HEK293T (cell line): ENCODE results near the gene U2AF2.

Experiments used
- ARNT ChIP-seq: fragments of 450-650 bp; IDR thresholded peaks from 2 replicates; pipeline ENCODE4 v1.6.1; 2017; ENCODE audit warnings: mild to moderate bottlenecking
- BHLHE40 ChIP-seq: fragments of 450-650 bp; IDR thresholded peaks from 2 replicates; pipeline ENCODE4 v1.6.1; 2016; ENCODE audit warnings: mild to moderate bottlenecking, moderate library complexity, borderline replicate concordance
- ELF4 ChIP-seq: fragments of 450-650 bp; IDR thresholded peaks from 2 replicates; pipeline ENCODE4 v1.6.1; 2017; ENCODE audit warnings: antibody characterized with exemption
- FOXA1 ChIP-seq: fragments of 450-650 bp; IDR thresholded peaks from 2 replicates; pipeline ENCODE4 v1.6.1; 2016; ENCODE audit warnings: mild to moderate bottlenecking
- FOXK2 ChIP-seq: fragments of 450-650 bp; IDR thresholded peaks from 2 replicates; pipeline ENCODE4 v1.6.1; 2016; ENCODE audit warnings: mild to moderate bottlenecking
- FOXM1 ChIP-seq: fragments of 450-650 bp; IDR thresholded peaks from 2 replicates; pipeline ENCODE4 v1.6.1; 2017; ENCODE audit warnings: mild to moderate bottlenecking, borderline replicate concordance
- HDGF ChIP-seq: fragments of 450-650 bp; IDR thresholded peaks from 2 replicates; pipeline ENCODE4 v1.6.1; 2017; ENCODE audit warnings: antibody characterized with exemption, borderline replicate concordance
- NFRKB ChIP-seq: fragments of 450-650 bp; IDR thresholded peaks from 2 replicates; pipeline ENCODE4 v1.6.1; 2016; ENCODE audit warnings: mild to moderate bottlenecking, moderate library complexity
- TARDBP ChIP-seq: fragments of 450-650 bp; IDR thresholded peaks from 2 replicates; pipeline ENCODE4 v1.6.1; 2016
- ZNF384 ChIP-seq: fragments of 450-650 bp; IDR thresholded peaks from 2 replicates; pipeline ENCODE4 v1.6.1; 2016

DNA sequence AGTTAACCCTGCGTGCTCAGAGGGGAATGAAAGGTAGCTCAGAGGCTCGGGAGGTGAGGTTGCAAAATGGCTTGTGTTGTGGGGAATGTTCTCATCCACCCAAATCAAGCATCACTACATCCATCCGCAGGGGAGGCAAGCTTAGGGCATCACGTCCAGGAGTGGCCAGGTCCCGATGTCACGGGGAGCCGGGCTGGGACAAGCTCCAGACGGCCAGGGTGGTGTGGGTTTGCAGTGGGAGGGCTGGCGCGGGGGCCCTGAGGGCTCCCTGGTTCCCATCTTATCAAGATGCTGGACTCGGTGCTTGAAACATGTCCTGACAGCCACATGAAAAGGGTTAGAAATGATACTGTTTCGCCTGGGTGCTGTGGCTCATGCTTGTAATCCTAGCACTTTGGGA is 46.0 kb downstream of the U2AF2 start:
- TF ChIP-seq ARNT (no peak), TARDBP (no peak), FOXM1 (no peak), NFRKB (no peak), ELF4 (no peak), BHLHE40 (no peak), FOXA1 (no peak), HDGF (no peak), ZNF384 (no peak), FOXK2 (no peak)
